ENCODE data around the gene FMO4. TPM values are rescaled to one million over a fixed set of nuclear protein-coding genes. Genes with fewer than 3 reads are reported as not detected.
"Not testable (repeated sequence)": the region's sequence is repeated elsewhere in the genome, so short reads cannot be mapped to it uniquely, and the experiment has no call there.

Gene FMO4
- total and polyA plus RNA-seq, 8 donors, result 0.69 to 3.2 (median 1.5) TPM

DNA sequence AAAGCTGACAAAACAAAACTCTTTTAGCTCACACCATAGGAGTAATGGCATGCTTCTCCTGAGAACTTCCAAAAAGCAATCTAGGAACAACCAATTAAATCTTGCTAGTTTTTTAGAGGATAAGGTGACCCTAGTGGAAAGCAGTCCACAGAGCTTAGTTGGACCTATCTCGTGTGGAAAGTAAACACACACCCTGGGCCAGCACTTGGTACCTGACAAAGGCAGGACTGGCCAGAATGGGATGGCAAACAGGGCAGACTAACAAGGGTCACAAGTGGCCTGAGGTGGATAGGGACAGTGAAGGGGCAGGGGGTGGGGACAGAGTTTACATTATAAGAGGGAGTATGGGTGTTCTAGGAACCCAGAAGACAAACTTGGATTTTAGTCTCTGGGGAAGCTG is 22.0 kb downstream of the FMO4 start:
- 24 to 33% methylated on average over 1 of the region's 1 CpG for WGBS, 2 donors
- Histone ChIP-seq H3K4me1 (no peaks in the 10 kb centered on the region), H3K36me3 (no peaks in the 10 kb centered on the region), H3K27me3 (no peaks in the 10 kb centered on the region), H3K27ac (no peak overlapping the region), H3K9me3 (no peaks in the 10 kb centered on the region), H3K4me3 (no peak overlapping the region)
- ATAC-seq, result no peak
- intact Hi-C loops (cut with DNase I), result no loop called here
- no peak for DNase-seq
- TF ChIP-seq, protein P1, sequence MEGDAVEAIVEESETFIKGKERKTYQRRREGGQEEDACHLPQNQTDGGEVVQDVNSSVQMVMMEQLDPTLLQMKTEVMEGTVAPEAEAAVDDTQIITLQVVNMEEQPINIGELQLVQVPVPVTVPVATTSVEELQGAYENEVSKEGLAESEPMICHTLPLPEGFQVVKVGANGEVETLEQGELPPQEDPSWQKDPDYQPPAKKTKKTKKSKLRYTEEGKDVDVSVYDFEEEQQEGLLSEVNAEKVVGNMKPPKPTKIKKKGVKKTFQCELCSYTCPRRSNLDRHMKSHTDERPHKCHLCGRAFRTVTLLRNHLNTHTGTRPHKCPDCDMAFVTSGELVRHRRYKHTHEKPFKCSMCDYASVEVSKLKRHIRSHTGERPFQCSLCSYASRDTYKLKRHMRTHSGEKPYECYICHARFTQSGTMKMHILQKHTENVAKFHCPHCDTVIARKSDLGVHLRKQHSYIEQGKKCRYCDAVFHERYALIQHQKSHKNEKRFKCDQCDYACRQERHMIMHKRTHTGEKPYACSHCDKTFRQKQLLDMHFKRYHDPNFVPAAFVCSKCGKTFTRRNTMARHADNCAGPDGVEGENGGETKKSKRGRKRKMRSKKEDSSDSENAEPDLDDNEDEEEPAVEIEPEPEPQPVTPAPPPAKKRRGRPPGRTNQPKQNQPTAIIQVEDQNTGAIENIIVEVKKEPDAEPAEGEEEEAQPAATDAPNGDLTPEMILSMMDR (IDR thresholded peaks at IDR 0.05), result no peak
- no peak for FAIRE-seq

DNA sequence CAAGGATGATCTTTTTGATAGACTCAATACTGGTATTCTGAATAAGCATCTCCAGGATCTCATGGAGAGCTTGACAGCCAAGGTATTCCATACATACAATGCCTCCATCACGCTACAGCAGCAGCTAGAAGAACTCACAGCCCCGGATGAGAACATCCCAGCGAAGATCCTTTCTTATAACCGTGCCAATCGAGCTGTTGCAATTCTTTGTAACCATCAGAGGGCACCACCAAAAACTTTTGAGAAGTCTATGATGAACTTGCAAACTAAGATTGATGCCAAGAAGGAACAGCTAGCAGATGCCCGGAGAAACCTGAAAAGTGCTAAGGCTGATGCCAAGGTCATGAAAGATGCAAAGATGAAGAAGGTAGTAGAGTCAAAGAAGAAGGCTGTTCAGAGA is 25.4 kb downstream of the FMO4 start:
- H3K27me3 ChIP-seq; H3K9me3 ChIP-seq; ATAC-seq; FAIRE-seq; intact Hi-C loops (cut with DNase I); H3K27ac ChIP-seq; H3K4me3 ChIP-seq; H3K36me3 ChIP-seq; DNase-seq; H3K4me1 ChIP-seq: not testable (repeated sequence)
- WGBS, 2 donors, result 80 to 87% methylated on average over 6 of the region's 6 CpGs

DNA sequence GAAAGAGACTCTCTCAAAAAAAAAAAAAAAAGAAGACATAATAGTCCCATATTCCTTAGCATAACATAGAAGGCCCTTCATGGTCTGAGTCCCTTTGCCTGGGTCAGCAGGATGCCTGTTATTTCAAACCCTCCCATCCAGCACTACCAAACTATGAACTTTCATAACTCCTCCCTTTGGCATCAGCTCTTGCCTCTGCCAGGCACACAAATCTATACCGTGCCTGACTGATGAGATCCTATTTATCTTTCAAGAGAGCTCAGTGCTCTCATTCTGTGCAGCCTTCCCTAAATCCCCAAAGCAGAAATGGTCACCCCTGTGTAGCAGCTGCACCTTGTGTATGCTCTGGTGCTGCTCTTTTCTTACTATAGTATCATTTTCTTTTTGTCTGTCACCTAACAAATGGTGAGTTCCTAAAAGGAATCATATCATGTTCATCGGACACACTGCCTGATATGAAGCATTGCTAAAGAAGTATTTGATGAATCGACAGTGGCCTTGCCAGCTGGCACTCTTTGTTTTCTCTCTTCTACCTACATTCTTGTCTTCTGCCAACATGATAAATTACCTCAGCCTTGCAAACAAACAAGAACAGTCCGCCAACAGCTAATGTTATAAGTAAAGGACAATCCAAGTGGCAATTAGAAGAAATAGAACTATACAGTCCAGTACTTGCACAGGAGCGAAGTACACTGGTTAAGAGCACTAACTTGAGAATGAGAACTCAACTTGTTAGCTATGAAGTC is 29.9 kb downstream of the FMO4 start:
- no peaks in the 10 kb centered on the region for H3K9me3 ChIP-seq
- intact Hi-C loops (cut with DNase I), result no loop called here
- H3K27ac ChIP-seq, result peak overlapping the region in 2 of 4 donors; percentile 31 to 37
- 28 to 30% methylated on average over 5 of the region's 5 CpGs for WGBS, 2 donors
- no peaks in the 10 kb centered on the region for H3K4me1 ChIP-seq
- peaks cover 0 to 2% (median 0%) of the 10 kb centered on the region in 4 donors for H3K27me3 ChIP-seq
- DNase-seq (peak in 1 of 6 donors; percentile 10), ATAC-seq (peak in 3 of 4 donors; percentile 44 to 53 (median 48)), FAIRE-seq (no peak)
- no peaks in the 10 kb centered on the region for H3K36me3 ChIP-seq
- TF ChIP-seq, protein P1 (IDR thresholded peaks at IDR 0.05), result no peak
- H3K4me3 ChIP-seq, result no peak overlapping the region

DNA sequence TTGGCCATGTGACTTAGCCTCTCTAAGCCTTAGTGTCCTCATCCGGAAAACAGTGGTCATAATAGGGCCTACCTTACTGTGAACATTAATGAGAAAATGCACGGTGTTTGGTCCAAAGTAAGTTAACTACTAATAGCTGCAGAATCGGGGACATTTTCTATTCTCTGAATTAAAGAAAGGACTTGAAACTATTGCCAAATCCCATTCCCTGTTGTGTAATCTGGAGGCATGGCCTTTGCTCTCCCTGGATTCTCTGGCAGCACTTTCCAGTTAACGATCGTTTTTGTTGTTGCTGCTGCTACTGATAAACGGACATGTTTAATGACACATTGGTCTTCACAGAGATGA is 30.5 kb downstream of the FMO4 start:
- Histone ChIP-seq H3K27me3 (peaks cover 0 to 2% (median 0%) of the 10 kb centered on the region in 4 donors), H3K4me3 (no peak overlapping the region), H3K27ac (peak overlapping the region in 2 of 4 donors; percentile 31 to 37), H3K36me3 (no peaks in the 10 kb centered on the region), H3K4me1 (no peaks in the 10 kb centered on the region), H3K9me3 (no peaks in the 10 kb centered on the region)
- no peak for FAIRE-seq
- ATAC-seq, result peak in 3 of 4 donors; percentile 59 to 81 (median 66)
- 37 to 47% methylated on average over 6 of the region's 6 CpGs for WGBS, 2 donors
- TF ChIP-seq, protein P1 (IDR thresholded peaks at IDR 0.05), result no peak
- intact Hi-C loops (cut with DNase I), result no loop called here
- peak in 2 of 6 donors; percentile 4 to 33 for DNase-seq

DNA sequence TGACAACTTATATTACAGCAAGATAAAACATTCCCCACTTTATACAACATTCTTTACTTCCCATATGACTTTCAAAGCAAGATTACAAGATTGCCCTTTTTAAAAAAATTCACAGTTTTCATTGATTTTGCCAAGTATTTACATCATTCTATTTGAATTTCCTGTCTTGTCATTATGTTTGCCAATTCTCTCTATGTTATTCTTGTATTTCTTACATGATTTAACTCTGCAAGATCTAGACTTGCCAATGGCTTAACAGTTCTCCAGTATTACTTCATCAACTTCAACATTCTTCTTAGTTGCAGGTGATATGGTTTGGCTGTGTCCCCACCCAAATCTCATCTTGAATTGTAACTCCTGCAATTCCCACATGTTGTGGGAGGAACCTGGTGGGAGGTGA is 31.6 kb downstream of the FMO4 start:
- FAIRE-seq (no peak), DNase-seq (no peak), ATAC-seq (no peak)
- Histone ChIP-seq H3K4me1 (no peaks in the 10 kb centered on the region), H3K4me3 (no peak overlapping the region), H3K27me3 (peaks cover 0 to 2% (median 0%) of the 10 kb centered on the region in 4 donors), H3K27ac (no peak overlapping the region), H3K36me3 (no peaks in the 10 kb centered on the region), H3K9me3 (no peaks in the 10 kb centered on the region)
- TF ChIP-seq, protein P1 (IDR thresholded peaks at IDR 0.05), result no peak
- intact Hi-C loops (cut with DNase I), result no loop called here
